SK-N-SH (cell line): ENCODE data around the gene PAM. TPM values are rescaled to one million over a fixed set of nuclear protein-coding genes. Genes with fewer than 3 reads are reported as not detected.

Experiments used
- CTCF ChIA-PET: fragments of 300-600, 350-600 bp; formaldehyde crosslinking; extraction: SDS; loops from one replicate; lab custom pipeline; 2021; lab: Yijun Ruan, JAX
- POLR2A ChIA-PET: fragments of 350-600 bp; sonication (Branson Sonifier 250); formaldehyde crosslinking; extraction: SDS; loops from one replicate; lab custom pipeline; 2020; ENCODE audit warnings: antibody characterized with exemption, inconsistent platforms; lab: Yijun Ruan, JAX
- DNase-seq: peaks from one replicate; pipeline ENCODE4 v3.0.0; 2012
- H2AFZ ChIP-seq: fragments of 200-600 bp; sonication (generic); 2 replicates; pipeline ENCODE4 v1.8.1; 2016; ENCODE audit warnings: antibody characterized with exemption, mild to moderate bottlenecking, low read depth
- H3F3A ChIP-seq: fragments of 200-600 bp; sonication (generic); replicated peaks from 2 replicates; pipeline ENCODE3; 2016; ENCODE audit warnings: antibody characterized with exemption, mild to moderate bottlenecking; ENCODE audit not compliant: insufficient read depth
- H3K27ac ChIP-seq, 2 experiments: fragments of 200-500 bp in 1 of 2; fragments of 200-600 bp in 1 of 2; sonication (Bioruptor generic) in 1 of 2; sonication (generic), shearing (Covaris generic) in 1 of 2; 2 replicates each; pipeline versions ENCODE4 v1.5.1 to v1.6.1; 2014 to 2016; ENCODE audit warnings: low read depth in 2 of 2, inconsistent platforms in 1 of 2, low read length in 1 of 2, mild to moderate bottlenecking in 1 of 2, mixed read lengths in 1 of 2
- H3K27me3 ChIP-seq: fragments of 200-600 bp; sonication (generic), shearing (Covaris generic); 2 replicates; pipeline ENCODE4 v1.6.1; 2016; ENCODE audit warnings: mixed run types; ENCODE audit not compliant: insufficient read depth
- H3K36me3 ChIP-seq, 2 experiments: fragments of 200-500 bp in 1 of 2; fragments of 200-600 bp in 1 of 2; sonication (Bioruptor generic) in 1 of 2; sonication (generic) in 1 of 2; replicated peaks in 1 of 2; 2 replicates each; pipeline versions ENCODE3 to v1.5.1; 2014 to 2016; ENCODE audit warnings: low read length in 1 of 2, mild to moderate bottlenecking in 1 of 2; ENCODE audit not compliant: insufficient read depth in 2 of 2, control insufficient read depth in 1 of 2
- H3K4me1 ChIP-seq, 2 experiments: fragments of 200-500 bp in 1 of 2; fragments of 200-600 bp in 1 of 2; sonication (Bioruptor generic) in 1 of 2; sonication (generic), shearing (Covaris generic) in 1 of 2; 2 replicates each; pipeline versions ENCODE4 v1.5.1 to v1.6.1; 2014 to 2016; ENCODE audit warnings: low read depth in 1 of 2, low read length in 1 of 2, mixed run types in 1 of 2; ENCODE audit not compliant: insufficient read depth in 2 of 2, control insufficient read depth in 1 of 2
- H3K4me2 ChIP-seq: fragments of 200-600 bp; sonication (generic), shearing (Covaris generic); 2 replicates; pipeline ENCODE4 v1.6.1; 2017; ENCODE audit warnings: mixed run types
- H3K4me3 ChIP-seq, 2 experiments: fragments of 200-500 bp in 1 of 2; fragments of 200-600 bp in 1 of 2; sonication (Bioruptor generic) in 1 of 2; sonication (generic), shearing (Covaris generic) in 1 of 2; 2 replicates each; pipeline versions ENCODE4 v1.5.1 to v1.8.1; 2014 to 2016; ENCODE audit warnings: low read depth in 2 of 2, inconsistent platforms in 1 of 2, low read length in 1 of 2, mild to moderate bottlenecking in 1 of 2, mixed read lengths in 1 of 2, moderate library complexity in 1 of 2
- H3K79me2 ChIP-seq: fragments of 200-600 bp; sonication (generic); 2 replicates; pipeline ENCODE4 v1.8.1; 2017; ENCODE audit warnings: mild to moderate bottlenecking; ENCODE audit not compliant: insufficient read depth
- H3K9ac ChIP-seq: fragments of 200-600 bp; sonication (generic); 2 replicates; pipeline ENCODE4 v1.6.1; 2017; ENCODE audit warnings: mixed run types
- H3K9me2 ChIP-seq: fragments of 200-600 bp; sonication (generic); 2 replicates; pipeline ENCODE4 v1.6.1; 2017; ENCODE audit warnings: mixed run types
- H3K9me3 ChIP-seq: fragments of 200-600 bp; sonication (generic); 2 replicates; pipeline ENCODE4 v1.6.1; 2017; ENCODE audit warnings: mixed run types, mild to moderate bottlenecking, moderate library complexity
- H4K20me1 ChIP-seq: fragments of 200-600 bp; sonication (generic); 2 replicates; pipeline ENCODE4 v1.6.1; 2017; ENCODE audit warnings: mild to moderate bottlenecking, mixed run types; ENCODE audit not compliant: insufficient read depth
- CHD2 ChIP-seq: fragments of 150-350 bp; IDR thresholded peaks from 2 replicates; pipeline ENCODE4 v1.6.1; 2018; ENCODE audit warnings: low read length; ENCODE audit not compliant: partially characterized antibody
- CTCF ChIP-seq: fragments of 200-600 bp; sonication (generic); IDR thresholded peaks from 2 replicates; pipeline ENCODE4 v1.6.1; 2017; ENCODE audit warnings: antibody characterized with exemption, mild to moderate bottlenecking, moderate library complexity
- EZH2phosphoT487 ChIP-seq: fragments of 200-600 bp; sonication (generic); IDR thresholded peaks from 2 replicates; pipeline ENCODE4 v1.6.1; 2017; ENCODE audit warnings: low read depth, mixed run types, mild to moderate bottlenecking, antibody characterized with exemption, moderate library complexity, borderline replicate concordance
- FOSL2 ChIP-seq: IDR thresholded peaks from 2 replicates; pipeline ENCODE4 v1.4.0; 2012; ENCODE audit warnings: low read depth, mild to moderate bottlenecking, moderate library complexity, borderline replicate concordance
- FOXJ3 ChIP-seq: sonication (generic); formaldehyde crosslinking; IDR thresholded peaks from 2 replicates; pipeline ENCODE4 v1.5.1; 2020; ENCODE audit warnings: mild to moderate bottlenecking, missing genetic modification reagents
- FOXM1 ChIP-seq: IDR thresholded peaks from 2 replicates; pipeline ENCODE4 v1.4.0; 2012; ENCODE audit warnings: low read depth, mild to moderate bottlenecking
- GABPA ChIP-seq: IDR thresholded peaks from 2 replicates; pipeline ENCODE4 v1.4.0; 2012; ENCODE audit warnings: low read depth, mild to moderate bottlenecking
- JUND ChIP-seq: IDR thresholded peaks from 2 replicates; pipeline ENCODE4 v1.4.0; 2012
- MXI1 ChIP-seq: IDR thresholded peaks from 2 replicates; pipeline ENCODE4 v1.6.1; 2012; ENCODE audit warnings: mild to moderate bottlenecking, low read depth, low read length, improper control_type of control experiment
- NFIC ChIP-seq: IDR thresholded peaks from 2 replicates; pipeline ENCODE4 v1.4.0; 2012; ENCODE audit warnings: borderline replicate concordance
- NRF1 ChIP-seq: IDR thresholded peaks from 2 replicates; pipeline ENCODE4 v1.6.1; 2012; ENCODE audit warnings: low read depth, mild to moderate bottlenecking, low read length
- PBX3 ChIP-seq: IDR thresholded peaks from 2 replicates; pipeline ENCODE4; 2012
- RAD21 ChIP-seq: IDR thresholded peaks from 2 replicates; pipeline ENCODE4 v1.6.1; 2012; ENCODE audit warnings: mild to moderate bottlenecking, low read length
- SMC3 ChIP-seq: IDR thresholded peaks from 2 replicates; pipeline ENCODE4 v1.6.1; 2012; ENCODE audit warnings: low read depth, low read length, improper control_type of control experiment
- TAF1 ChIP-seq: IDR thresholded peaks from 2 replicates; pipeline ENCODE4 v1.6.1; 2012; ENCODE audit warnings: low read depth, mild to moderate bottlenecking, low read length, moderate library complexity, borderline replicate concordance
- TCF12 ChIP-seq: IDR thresholded peaks from 2 replicates; pipeline ENCODE4 v1.4.0; 2012
- TEAD4 ChIP-seq: IDR thresholded peaks from 2 replicates; pipeline ENCODE4 v1.4.0; 2012; ENCODE audit warnings: mild to moderate bottlenecking, borderline replicate concordance; ENCODE audit not compliant: insufficient read depth
- YY1 ChIP-seq: IDR thresholded peaks from 2 replicates; pipeline ENCODE4 v1.4.0; 2012; ENCODE audit warnings: low read depth, mild to moderate bottlenecking
- polyA plus RNA-seq, 3 experiments: library from polyadenylated mRNA; depleted of rRNA; stranded (reverse); fragments of >200 nt; gene quantifications; 2 replicates each; pipeline ENCODE4 v1.2.3, GENCODE V29; 2012
- TF ChIP-seq, protein P1 (sequence below): IDR thresholded peaks from 2 replicates; pipeline ENCODE4 v1.4.0; 2012; ENCODE audit warnings: low read depth, borderline replicate concordance
- TF ChIP-seq, protein P2 (sequence below): fragments of 150-350 bp; IDR thresholded peaks from 2 replicates; pipeline ENCODE4 v1.6.1; 2016; ENCODE audit warnings: mild to moderate bottlenecking, low read depth, low read length
- TF ChIP-seq, protein P3 (sequence below): fragments of 150-350 bp; IDR thresholded peaks from 2 replicates; pipeline ENCODE4 v1.6.1; 2017; ENCODE audit warnings: antibody characterized with exemption, low read length, low read depth, borderline replicate concordance

Gene PAM
- polyA plus RNA-seq, 1 of the 3 experiments (the other 2 are of a cell fraction) = 507 TPM

GRCh38 chr5:102762095-102762534, 7.0 kb downstream of the PAM start:
- peak overlapping the region; percentile 24 to 53; a peak in 3 of 4 replicates for H3K4me3 ChIP-seq

More at GRCh38 chr5:102762095-102762534, 7.0 kb downstream of the PAM start:
- Histone ChIP-seq H3K27ac (peak overlapping the region; percentile 54 to 60), H3K4me2 (peak overlapping the region; percentile 54), H3F3A (no peaks in the 10 kb centered on the region), H2AFZ (no peak overlapping the region), H3K79me2 (peaks cover 82% of the 10 kb centered on the region), H3K27me3 (no peaks in the 10 kb centered on the region), H3K36me3 (peaks cover 0 to 2% of the 10 kb centered on the region in 2 experiments), H3K9me3 (no peaks in the 10 kb centered on the region), H3K9ac (peak overlapping the region; percentile 53; the same call in 1 of the 2 replicates), H3K4me1 (peaks cover 29 to 44% of the 10 kb centered on the region in 2 experiments; a peak in 3 of 4 replicates), H4K20me1 (no peaks in the 10 kb centered on the region; the same call in 1 of the 2 replicates), H3K9me2 (no peaks in the 10 kb centered on the region)
- POLR2A ChIA-PET = interaction anchor here (0.9 kb wide), 1 partner anchor 7 kb away, joined by 3 read pairs; the partner anchor contains the start of gene PAM
- CTCF ChIA-PET = interaction anchor here (0.9 to 2.0 kb wide), 3 partner anchors 8 to 18 kb away, joined by 3 to 6 read pairs (median 5); no protein-coding TSS in a partner anchor
- no peak for DNase-seq
- TF ChIP-seq TCF12 (peak; percentile 27; the same call in 1 of the 2 replicates), SMC3 (no peak), FOXM1 (no peak), CHD2 (no peak), PBX3 (no peak), TEAD4 (no peak), NFIC (no peak), EZH2phosphoT487 (no peak), TAF1 (no peak), FOSL2 (peak; percentile 58; the same call in 1 of the 2 replicates), YY1 (no peak), CTCF (no peak), FOXJ3 (CRISPR knock-in tag) (no peak), RAD21 (no peak), GABPA (no peak), MXI1 (no peak), NRF1 (no peak), JUND (0 out of 2 replicates have a peak, but pooled peaks have one; percentile 48)
- TF ChIP-seq, protein P1, sequence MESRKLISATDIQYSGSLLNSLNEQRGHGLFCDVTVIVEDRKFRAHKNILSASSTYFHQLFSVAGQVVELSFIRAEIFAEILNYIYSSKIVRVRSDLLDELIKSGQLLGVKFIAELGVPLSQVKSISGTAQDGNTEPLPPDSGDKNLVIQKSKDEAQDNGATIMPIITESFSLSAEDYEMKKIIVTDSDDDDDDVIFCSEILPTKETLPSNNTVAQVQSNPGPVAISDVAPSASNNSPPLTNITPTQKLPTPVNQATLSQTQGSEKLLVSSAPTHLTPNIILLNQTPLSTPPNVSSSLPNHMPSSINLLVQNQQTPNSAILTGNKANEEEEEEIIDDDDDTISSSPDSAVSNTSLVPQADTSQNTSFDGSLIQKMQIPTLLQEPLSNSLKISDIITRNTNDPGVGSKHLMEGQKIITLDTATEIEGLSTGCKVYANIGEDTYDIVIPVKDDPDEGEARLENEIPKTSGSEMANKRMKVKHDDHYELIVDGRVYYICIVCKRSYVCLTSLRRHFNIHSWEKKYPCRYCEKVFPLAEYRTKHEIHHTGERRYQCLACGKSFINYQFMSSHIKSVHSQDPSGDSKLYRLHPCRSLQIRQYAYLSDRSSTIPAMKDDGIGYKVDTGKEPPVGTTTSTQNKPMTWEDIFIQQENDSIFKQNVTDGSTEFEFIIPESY = no peak
- TF ChIP-seq, protein P2, sequence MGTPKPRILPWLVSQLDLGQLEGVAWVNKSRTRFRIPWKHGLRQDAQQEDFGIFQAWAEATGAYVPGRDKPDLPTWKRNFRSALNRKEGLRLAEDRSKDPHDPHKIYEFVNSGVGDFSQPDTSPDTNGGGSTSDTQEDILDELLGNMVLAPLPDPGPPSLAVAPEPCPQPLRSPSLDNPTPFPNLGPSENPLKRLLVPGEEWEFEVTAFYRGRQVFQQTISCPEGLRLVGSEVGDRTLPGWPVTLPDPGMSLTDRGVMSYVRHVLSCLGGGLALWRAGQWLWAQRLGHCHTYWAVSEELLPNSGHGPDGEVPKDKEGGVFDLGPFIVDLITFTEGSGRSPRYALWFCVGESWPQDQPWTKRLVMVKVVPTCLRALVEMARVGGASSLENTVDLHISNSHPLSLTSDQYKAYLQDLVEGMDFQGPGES = no peak
- TF ChIP-seq, protein P3, sequence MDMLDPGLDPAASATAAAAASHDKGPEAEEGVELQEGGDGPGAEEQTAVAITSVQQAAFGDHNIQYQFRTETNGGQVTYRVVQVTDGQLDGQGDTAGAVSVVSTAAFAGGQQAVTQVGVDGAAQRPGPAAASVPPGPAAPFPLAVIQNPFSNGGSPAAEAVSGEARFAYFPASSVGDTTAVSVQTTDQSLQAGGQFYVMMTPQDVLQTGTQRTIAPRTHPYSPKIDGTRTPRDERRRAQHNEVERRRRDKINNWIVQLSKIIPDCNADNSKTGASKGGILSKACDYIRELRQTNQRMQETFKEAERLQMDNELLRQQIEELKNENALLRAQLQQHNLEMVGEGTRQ = no peak
